Measurements from ENCODE around the gene LAMB1. TPM values are rescaled to one million over a fixed set of nuclear protein-coding genes. Genes with fewer than 3 reads are reported as not detected.
A peak's percentile ranks its signal among the peaks of the same experiment; 100 is the strongest.

The LAMB1 gene
- total and polyA plus RNA-seq, 2 of the 13 experiments (the other 11 are each of a cell fraction or from before 2014, with no cell fraction given): 109 to 124 TPM

GRCh38 chr7:108034586-108034985, 31.6 kb upstream of the LAMB1 start (continued):
- TF ChIP-seq ZNF282 (IDR thresholded peaks at IDR 0.05; ENCODE audit: partially characterized antibody) (no peak), GLMP (CRISPR knock-in tag; IDR thresholded peaks at IDR 0.05; ENCODE audit: borderline replicate concordance) (no peak), ZBTB21 (CRISPR knock-in tag; IDR thresholded peaks at IDR 0.05) (no peak), ZNF256 (CRISPR knock-in tag; conservative IDR thresholded peaks at IDR 0.05) (no peak), SRY (CRISPR knock-in tag; IDR thresholded peaks at IDR 0.05) (no peak), ATF2 (CRISPR knock-in tag; IDR thresholded peaks at IDR 0.05) (peak; percentile 34; the same call in 1 of the 2 replicates), ZNF18 (CRISPR knock-in tag; IDR thresholded peaks at IDR 0.05; ENCODE audit: insufficient replicate concordance) (no peak), HMGXB4 (CRISPR knock-in tag; IDR thresholded peaks at IDR 0.05; ENCODE audit: borderline replicate concordance in 1 of 2, low read depth in 1 of 2) (no peak), ZBTB26 (CRISPR knock-in tag; IDR thresholded peaks at IDR 0.05; ENCODE audit: borderline replicate concordance) (no peak), ZNF660 (CRISPR knock-in tag; IDR thresholded peaks at IDR 0.05; ENCODE audit: borderline replicate concordance, low read depth) (no peak), RXRB (CRISPR knock-in tag; IDR thresholded peaks at IDR 0.05; ENCODE audit: borderline replicate concordance) (peak; percentile 49; the same call in 1 of the 2 replicates), ETS1 (CRISPR knock-in tag; IDR thresholded peaks at IDR 0.05) (no peak), MLX (CRISPR knock-in tag; IDR thresholded peaks at IDR 0.05) (peak; percentile 33; the same call in 1 of the 2 replicates), RELA (CRISPR knock-in tag; IDR thresholded peaks at IDR 0.05) (no peak), ZNF576 (CRISPR knock-in tag; IDR thresholded peaks at IDR 0.05) (no peak), ETV5 (CRISPR knock-in tag; IDR thresholded peaks at IDR 0.05; ENCODE audit: borderline replicate concordance) (peak; percentile 37; the same call in 1 of the 2 replicates), HINFP (CRISPR knock-in tag; IDR thresholded peaks at IDR 0.05; ENCODE audit: low read depth) (no peak), MAF1 (CRISPR knock-in tag; IDR thresholded peaks at IDR 0.05; ENCODE audit: borderline replicate concordance) (no peak)

Measured in HepG2 (cell line).